NCI-H2171 (cell line): ENCODE data around the gene RIGI.
"Not testable (repeated sequence)": the region's sequence is repeated elsewhere in the genome, so short reads cannot be mapped to it uniquely, and the experiment has no call there.

Experiments
- DNase-seq: peaks from one replicate; lab custom pipeline; 2025; lab: John Stamatoyannopoulos, UW

The RIGI gene

DNA sequence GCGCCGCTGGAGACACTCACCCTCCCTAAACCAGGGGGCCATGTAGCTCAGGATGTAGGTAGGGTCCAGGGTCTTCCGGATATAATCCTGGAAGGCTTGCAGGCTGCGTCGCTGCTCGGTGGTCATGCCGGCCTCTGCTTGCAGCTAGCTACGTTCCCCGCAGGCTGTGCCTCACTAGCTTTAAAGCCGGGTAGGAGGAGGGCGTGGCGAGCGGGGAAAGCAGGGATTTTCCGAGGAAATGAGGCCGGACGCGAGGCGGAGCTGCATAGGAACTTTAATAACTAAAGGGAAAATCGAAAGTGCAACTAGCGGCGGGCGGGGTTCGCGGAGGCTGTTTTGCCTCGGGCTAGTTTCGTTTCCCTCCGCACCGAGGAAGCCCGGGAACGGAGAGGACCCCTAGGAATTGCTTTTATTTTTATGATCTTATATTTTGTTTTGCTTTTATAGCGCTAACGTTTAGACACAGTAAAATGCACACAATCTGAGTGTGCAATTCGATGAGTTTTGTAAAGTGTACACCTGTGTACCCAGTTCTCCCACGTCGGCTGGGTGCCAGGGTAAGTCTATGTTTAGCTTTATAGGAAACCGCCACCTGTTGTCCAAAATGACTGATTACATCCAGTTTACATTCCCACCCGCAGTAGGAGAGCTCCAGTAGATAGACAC, at the start of gene RIGI:
TSS of gene RIGI (minus strand) at position 156 of the 666 bp plus-strand sequence. CDS start at position 126, 30 bp downstream.
- peak; percentile 11 for DNase-seq

DNA sequence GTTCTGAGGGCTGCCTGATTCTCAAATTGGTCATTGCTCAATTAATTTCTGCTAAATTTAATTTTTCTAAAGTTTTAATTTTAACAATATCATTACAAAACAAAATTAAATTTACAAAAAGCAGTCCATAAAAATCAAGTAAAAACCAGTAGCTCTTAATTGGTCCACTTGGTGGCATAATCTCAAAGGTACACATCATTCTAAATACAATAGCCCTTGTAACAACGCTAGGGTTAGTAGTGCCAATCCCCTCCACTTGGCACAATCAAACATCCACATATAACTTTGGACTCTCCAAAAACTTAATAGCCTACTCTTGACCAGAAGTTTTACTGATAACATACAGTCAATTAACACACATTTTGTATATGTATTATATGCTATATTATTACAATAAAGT, 48.9 kb upstream of the RIGI start:
- DNase-seq: no peak

DNA sequence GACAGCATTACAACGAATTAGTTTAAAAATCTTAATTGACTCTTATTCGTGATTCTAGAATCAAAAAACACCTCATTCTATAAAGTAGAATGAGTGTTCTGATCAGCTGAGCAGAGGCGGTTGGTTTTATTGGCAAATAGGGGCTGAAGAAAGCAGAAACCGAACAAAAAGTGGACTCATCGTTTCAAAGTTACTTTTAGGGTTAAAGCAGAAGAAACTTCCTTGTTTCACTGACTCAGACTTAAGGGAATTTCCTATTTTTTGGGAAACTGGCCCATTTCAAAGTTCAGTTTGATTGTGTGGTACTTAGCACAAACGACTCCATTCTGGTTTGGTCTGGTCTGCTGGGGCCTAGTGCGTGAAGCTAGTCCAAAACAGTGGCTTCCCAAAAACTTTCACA, 47.8 kb upstream of the RIGI start:
- DNase-seq: no peak

DNA sequence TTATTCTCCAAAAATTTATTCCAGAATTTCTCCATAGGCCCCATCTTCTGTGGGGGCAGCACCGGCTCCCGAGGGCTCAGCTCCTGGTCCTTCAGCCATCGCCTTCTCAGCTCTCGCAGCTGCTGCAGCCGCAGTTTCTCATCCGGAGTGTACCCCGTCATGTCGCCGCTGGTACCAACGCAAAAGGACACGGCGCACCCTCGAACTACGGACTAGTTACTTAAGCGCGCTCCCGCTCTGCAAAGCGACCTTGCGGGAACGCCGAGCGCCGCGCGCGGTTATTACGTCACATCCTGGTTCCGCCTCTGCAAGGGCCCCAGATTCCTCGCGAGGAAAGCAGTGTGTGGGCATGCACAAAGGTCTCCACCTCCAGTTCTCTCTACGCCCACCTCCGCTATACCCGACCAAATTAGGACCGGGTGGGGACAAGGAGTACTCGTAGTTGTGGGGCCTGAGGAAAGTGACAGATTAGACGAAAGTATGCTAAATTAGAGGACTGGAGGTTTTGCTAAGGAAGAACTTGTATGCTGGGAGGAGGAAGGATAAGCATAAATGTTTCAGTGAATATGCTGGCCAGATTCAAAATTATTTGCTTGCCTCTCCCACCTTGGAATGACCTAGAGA, 47.0 kb upstream of the RIGI start, which contains the start of gene NDUFB6:
TSS of gene NDUFB6 (minus strand) at position 260 of the 624 bp plus-strand sequence. CDS start at position 161, 99 bp downstream.
- DNase-seq: peak; percentile 81

DNA sequence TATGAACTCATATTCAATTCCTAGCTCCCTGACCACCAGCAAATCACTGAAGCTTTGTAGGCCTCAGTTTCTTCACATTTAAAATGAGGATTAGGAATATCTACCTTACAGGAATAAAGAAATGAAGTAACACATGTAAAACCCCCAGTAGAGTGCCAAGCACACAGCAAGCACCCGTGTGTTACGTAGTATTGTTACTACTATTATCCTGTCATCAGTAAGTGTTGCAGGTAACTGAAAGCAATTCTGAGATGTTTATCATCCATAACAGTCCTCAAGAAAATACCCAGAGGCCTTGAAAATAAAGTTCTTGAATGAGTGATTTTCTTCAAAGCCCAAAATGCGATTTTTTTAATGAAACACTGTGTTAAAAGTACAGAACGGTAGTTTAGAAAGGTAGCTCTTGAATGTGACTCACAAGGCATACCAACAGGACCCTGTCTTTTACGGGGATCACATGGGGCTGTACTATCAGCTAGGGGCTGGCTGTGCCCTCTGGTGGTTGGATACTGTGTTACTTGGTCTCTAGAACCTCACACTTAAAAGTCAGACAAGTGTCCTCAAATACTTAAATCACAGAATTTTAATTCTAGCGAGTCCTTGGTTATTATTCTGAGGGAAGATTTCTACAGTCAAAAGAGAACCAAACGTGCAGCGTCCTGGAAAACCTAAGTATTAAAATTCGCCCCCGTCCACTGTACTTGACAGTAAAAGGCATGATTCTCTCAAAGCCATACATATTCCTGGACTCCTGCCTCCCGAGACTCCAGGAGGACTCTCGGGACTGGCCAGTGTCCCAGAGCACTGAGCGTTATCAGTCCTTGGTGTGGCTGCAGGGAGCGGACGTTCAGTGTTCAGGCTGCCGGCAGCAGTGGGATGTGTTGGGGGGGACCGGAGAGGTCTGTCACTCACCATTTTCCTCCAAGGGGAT, 46.2 kb upstream of the RIGI start:
- no peak for DNase-seq

DNA sequence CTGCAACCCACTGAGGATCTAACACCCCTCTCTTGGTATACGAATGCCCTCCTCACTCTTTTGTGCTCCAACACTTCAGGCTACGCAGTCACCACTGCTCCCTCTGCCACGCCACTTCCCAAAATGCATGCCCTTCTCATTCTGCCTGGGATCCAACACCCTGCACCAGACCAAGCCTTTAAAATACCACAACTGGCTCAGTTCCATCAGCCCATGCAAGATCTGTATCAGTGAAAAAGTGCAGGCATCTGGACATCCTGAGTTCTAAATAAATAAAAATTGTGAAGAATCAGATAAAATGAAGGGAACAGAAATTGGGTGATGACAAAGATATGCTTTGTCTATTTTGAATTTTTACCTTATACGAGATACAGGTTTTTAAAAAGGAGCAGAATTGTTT, 44.3 kb upstream of the RIGI start:
- no peak for DNase-seq

DNA sequence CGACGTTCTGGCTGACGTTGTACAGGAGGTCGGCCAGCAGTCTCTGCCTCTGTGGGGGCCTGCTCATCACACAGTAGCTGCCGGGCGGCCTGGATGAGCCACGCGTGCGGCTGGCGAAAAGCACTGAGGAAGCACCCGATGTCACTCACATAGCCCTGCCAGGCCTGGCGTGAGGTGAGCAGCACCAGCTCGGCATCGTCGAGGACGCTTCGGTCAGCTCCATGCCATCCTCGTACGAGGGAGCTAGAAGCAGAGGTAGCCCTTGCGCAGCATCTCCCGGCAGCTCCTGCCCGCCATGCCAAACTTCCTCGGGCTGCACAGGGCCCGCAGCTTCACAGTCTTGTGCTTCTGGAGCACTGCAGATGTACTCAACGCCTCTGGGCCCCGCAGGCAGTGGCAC, 40.8 kb upstream of the RIGI start:
- no peak for DNase-seq

DNA sequence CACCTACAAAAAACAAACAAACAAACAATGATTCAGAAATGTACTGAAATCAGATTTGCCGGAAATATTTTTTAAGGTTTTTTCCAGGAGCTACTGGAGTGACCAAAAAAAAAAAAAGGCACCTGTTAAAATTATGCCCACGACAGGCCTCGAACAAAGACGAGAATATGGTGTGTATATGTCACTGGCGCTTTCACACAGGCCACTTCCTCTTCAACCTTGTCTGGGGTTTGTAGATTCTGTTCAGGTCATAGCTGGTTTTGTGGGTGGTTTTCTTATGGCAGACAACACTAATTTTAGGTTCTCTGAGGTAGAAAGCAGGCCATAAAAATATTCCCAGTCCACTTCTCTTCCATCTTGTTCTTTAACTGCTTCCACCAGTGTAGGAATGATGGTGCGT, 40.0 kb upstream of the RIGI start:
- DNase-seq: no peak

DNA sequence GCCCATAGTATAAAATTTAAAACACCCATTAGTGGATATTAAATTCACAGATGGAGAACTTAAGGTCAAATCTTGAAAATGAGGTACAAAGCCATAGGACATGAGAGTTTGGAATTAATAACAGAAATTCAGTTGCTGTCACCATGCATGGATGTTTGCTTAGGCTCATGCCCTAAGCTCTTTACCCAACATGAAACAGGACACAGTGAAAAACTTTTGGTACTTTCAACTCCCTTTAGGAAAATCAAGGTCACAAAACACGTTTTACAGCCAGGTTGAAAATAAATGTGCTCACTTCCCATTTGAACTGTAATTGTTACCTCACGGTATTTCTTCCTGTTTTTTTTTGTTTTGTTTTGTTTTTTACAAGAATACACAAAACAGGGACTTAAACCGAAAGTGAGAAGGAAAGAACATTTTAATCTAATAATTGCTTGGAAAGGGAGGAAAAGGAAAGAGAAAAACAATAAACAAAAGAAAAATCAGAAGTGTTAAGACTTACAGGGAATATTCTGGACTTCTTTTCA, 32.5 kb upstream of the RIGI start:
- DNase-seq: no peak

DNA sequence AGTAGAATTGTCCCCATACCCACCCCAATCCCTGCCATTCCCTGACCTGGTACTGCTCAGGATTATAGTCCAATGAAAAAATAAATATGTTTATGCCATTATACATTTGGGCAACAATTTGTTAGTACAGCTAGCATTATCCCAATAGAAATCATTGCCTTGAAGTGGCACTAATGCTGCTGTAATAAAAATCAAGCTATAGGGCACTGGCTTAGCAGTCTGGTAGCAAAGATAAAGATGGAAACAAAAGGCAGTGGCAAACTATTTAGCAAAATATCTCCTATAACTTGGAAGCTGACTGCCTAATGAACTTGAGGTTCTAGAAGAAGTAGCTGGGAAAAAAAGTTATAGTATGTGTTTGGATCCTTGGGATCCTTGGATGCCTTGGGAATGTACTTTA, 28.6 kb upstream of the RIGI start:
- no peak for DNase-seq

DNA sequence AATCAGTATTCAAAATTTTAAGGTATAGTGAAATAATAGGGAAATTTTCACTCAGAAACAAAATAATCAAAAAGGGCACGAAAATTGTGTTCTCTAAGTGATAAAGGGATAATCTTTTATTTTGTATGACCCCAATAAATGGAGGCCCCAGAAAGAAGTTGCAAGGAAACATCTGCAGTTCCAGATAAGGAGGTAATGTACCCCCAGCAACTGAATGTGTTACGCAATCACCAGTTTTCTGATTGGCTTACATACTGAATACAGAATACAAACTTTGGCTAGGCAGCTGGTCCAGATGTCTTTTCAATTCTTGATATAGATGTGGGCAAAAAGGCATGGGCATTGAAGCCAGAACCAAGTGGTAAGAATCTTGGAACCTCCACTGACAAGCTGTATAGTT, 28.1 kb upstream of the RIGI start:
- no peak for DNase-seq

DNA sequence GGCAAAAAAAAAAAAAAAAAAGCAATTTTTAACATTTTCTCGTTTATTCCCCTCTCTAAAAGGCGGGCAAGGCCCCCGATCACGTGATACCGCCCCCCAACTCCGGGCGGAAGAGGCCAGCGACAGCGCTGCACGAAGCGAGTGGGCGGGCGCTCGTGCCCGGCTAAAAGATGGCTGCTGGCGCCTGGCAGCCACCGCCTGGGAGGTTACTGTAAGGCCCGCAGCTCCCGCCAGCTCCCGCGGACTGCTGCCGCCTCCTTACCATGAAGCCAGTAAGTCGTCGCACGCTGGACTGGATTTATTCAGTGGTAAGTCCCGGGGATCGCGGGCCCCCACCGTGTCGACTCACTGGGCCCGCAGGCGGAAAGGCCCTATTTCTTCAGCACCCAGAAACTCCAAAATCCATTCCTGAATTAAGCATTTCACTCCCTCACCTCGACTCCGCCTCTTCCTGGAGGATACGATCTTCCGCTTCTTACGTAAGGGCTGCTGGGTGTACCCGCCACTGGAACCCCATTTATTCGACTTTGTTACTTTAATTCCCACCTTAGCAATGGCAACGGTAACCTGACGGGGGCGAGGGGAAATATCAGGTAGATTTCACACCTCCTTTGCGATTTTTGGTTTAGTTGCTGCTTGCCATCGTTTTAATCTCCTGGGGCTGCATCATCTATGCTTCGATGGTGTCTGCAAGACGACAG, 26.3 kb upstream of the RIGI start, which contains the start of the genes SMIM27 and TOPORS:
TSS of gene SMIM27 (plus strand) at position 156 of the 701 bp plus-strand sequence. CDS start at position 264, 108 bp downstream.
TSS of gene TOPORS (minus strand) at position 415 of the 701 bp plus-strand sequence. CDS start at position 265, 150 bp downstream.
- DNase-seq: peak; percentile 73

DNA sequence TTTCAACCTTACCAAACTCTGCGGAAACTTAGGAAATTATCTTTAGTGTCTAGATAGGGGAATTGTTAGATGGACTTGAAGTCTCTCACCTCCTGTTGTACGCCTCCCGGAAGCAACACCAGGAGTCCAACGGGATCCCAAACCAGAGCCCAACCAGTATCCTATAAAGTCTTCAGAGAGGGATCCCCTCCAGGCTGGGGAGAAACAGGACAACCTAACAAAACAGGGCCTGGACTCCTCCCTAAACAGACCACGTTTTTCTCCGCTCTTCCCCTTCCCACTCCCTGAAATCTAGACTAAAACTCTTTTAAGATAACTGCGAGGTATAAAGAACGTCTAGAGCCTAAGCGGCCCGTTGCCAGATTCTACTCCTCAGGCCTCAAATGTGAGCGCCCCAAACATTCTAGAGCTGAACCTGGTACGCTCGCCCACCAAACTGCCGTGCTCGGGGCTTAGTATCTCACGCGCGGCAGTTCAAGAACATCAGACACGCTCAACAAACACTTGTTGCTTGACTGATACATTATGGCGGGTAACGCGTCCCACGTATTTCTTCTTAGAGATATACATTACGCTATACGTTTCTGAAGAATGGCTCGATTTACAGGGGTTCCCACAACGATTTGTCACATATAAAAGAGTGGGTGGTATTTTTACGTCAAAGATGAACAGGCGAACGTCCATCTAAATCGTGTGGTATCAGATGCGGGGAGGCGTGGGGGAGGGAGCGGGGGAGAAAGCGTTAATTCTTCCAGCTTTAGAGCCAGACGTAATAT, 25.5 kb upstream of the RIGI start:
- no peak for DNase-seq

DNA sequence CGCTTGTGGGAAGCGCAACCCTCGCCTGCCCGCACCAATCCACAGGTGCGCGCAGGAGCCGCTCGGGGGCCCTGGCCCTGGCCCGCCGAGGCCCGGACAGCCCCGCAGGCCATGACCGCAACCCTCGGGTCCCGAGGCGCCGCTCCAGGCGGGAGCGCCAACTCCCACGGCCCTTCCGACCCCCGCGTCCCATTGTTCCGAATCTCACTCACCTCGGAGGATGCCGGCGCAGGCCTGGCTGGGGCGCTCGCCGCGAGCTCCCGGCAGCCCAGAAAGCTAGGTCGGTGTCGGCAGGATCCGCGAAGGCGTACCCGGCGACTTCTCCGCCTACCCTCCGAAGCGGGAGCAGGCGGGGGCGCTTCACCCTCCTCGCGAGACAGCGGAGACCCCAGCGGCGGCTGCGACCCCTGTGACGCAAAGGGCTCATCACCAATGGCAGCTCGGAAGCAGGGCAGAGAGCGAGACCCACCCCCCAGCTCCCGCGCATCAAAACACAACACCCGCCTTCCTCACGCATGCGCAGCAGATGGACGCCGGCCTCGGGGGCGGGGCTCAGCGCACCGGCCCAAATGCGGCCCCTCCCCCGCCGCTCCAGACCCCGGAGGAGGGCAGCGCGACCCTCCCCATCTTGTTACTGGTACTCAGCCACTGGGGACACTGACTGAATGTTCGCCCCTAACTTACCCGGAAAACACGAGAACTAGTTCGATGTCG, 24.7 kb upstream of the RIGI start:
- DNase-seq: peak; percentile 75

DNA sequence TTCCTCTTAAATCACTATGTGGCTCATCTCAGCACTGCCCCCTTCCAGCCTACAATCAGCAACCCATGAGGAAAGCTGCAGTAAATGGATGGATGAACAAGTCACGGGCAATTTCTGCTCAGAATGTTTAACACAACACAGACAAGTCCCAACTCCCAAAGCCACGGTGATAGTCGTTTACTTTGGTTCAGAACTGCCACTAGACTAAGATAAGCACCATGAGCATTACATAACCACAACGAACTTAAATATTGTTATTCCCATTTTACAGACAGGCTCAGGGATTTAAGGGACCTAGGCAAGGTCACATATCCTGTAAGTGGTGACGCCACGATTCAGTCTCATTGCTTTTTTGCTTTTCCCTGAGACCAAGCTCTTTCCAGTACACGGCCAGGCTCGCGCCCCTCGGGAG, 24.2 kb upstream of the RIGI start:
- DNase-seq: no peak

DNA sequence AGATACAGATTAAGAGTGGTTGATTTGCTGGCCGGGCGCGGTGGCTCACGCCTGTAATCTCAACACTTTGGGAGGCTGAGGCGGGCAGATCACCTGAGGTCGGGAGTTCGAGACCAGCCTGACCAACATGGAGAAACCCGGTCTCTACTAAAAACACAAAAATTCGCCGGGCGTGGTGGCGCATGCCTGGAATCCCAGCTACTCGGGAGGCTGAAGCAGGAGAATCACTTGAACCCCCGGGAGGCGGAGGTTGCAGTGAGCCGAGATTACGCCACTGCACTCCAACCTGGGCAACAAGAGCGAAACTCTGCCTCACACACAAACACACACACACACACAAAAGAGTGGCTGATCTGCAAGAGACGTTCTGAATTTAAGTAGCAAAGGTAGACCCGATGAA, 22.2 kb upstream of the RIGI start:
- not testable (repeated sequence) for DNase-seq

DNA sequence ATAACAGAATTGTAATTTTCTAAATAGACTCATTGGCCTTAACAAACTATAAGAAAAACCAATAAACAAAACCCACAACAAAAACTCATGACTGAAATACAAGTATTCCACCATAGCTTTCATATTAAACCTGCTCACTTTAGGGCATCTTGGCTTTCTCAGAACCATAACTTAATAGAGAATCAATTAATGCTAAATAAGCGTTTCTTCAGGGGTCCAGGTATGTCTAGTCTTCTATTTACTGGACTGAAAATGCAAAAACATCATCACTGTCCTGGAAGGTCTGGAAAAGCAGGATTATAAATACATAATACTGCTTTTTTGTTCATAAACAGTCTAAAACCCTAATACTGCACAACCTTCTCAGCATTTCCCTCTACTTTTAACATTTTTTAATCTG, 19.9 kb upstream of the RIGI start:
- no peak for DNase-seq

DNA sequence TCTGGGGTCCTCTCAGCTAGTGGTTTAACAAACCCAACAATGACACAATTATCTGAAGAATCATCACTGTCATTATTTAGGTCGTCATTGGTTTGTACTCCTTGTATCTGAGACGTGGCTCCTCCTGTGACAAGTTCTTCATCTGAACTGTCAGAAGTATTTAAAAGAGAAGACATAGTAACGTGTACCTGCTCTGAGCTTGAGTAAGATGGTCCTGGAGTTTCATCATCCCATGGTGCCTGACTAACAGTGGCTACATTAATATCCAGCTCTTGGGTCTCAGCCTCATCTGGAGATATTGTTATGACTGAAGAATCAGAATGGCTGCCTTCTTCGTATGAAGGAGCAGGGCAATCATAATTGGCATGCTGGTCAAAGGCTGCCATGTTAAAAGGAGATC, 17.1 kb upstream of the RIGI start:
- no peak for DNase-seq

DNA sequence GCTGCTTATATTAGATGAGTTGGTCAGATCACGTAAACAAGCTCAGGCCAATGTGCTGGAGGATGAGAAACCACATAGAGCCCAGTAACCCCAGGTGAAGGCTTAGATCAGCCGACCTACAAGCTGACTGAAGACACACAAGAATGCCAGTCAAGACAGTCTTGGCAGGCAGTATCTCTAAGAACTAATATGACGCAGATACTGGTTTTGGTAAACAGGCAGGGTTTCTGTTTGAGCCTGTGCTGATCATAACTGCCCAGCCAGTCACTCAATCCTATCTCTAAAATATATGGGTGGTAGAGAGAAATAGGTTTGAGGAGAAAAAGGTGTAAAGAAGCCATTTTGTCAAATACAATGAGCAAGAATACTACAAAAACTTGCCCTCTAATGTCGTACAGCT, 7.8 kb upstream of the RIGI start:
- DNase-seq: no peak

DNA sequence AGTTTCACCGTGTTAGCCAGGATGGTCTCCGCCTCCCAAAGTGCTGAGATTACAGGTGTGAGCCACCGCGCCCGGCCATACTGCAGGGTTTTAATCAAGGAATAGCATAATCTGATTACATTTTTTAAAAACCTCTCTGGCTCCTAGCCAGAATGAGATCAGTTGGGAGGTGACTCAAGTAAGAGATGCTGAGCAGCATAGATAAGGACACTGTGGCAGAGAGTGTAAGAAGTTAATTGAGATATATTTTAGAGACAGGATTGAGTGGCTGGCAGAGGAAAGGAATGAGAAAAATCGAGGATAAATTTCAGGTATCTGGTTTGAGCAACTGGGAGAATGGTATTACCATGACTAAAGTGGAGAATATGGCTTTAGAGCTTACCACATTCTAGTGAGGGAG, 7.3 kb upstream of the RIGI start:
- DNase-seq: no peak
